ENCODE measurements around the gene GNG7.

GNG7 gene

GRCh38 chr19:2536461-2536860 is 166.0 kb downstream of the GNG7 start:
- peaks cover 13% of the 10 kb centered on the region for H3K4me1 ChIP-seq (ENCODE audit: low read length)
- H3K9me3 ChIP-seq (ENCODE audit: insufficient read depth, low read length): no peaks in the 10 kb centered on the region
- no peak overlapping the region for H3K9ac ChIP-seq (ENCODE audit: low read length)
- no peak overlapping the region for H2AFZ ChIP-seq (ENCODE audit: low read depth, low read length)
- H3K4me2 ChIP-seq (ENCODE audit: low read length): no peak overlapping the region
- H3K27me3 ChIP-seq (ENCODE audit: low read depth, low read length): 0 out of 2 replicates have a peak, but pooled peaks cover 3% of the 10 kb centered on the region
- H3K27ac ChIP-seq (ENCODE audit: low read length): no peak overlapping the region
- no peaks in the 10 kb centered on the region for H3K36me3 ChIP-seq (replicated peaks; ENCODE audit: low read depth, low read length)
- no peaks in the 10 kb centered on the region for H4K20me1 ChIP-seq (ENCODE audit: insufficient read depth, low read length)
- H3K79me2 ChIP-seq (ENCODE audit: low read length): no peaks in the 10 kb centered on the region
- H3K4me3 ChIP-seq (ENCODE audit: low read length): no peak overlapping the region
- TF ChIP-seq EZH2phosphoT487 (IDR thresholded peaks at IDR 0.05; ENCODE audit: low read depth) (no peak), CTCF (IDR thresholded peaks at IDR 0.05; ENCODE audit: low read depth, low read length) (no peak)

GRCh38 chr19:2534423-2535013 is 168.0 kb downstream of the GNG7 start:
- Histone ChIP-seq H3K4me3 (ENCODE audit: low read length) (no peak overlapping the region), H4K20me1 (ENCODE audit: insufficient read depth, low read length) (no peaks in the 10 kb centered on the region), H3K36me3 (replicated peaks; ENCODE audit: low read depth, low read length) (no peaks in the 10 kb centered on the region), H2AFZ (ENCODE audit: low read depth, low read length) (no peak overlapping the region), H3K27me3 (ENCODE audit: low read depth, low read length) (0 out of 2 replicates have a peak, but pooled peaks cover 3% of the 10 kb centered on the region), H3K4me2 (ENCODE audit: low read length) (no peak overlapping the region), H3K79me2 (ENCODE audit: low read length) (no peaks in the 10 kb centered on the region), H3K9me3 (ENCODE audit: insufficient read depth, low read length) (no peaks in the 10 kb centered on the region), H3K27ac (ENCODE audit: low read length) (no peak overlapping the region), H3K9ac (ENCODE audit: low read length) (no peak overlapping the region), H3K4me1 (ENCODE audit: low read length) (peaks cover 13% of the 10 kb centered on the region)
- TF ChIP-seq EZH2phosphoT487 (IDR thresholded peaks at IDR 0.05; ENCODE audit: low read depth): no peak
- no peak for TF ChIP-seq CTCF (IDR thresholded peaks at IDR 0.05; ENCODE audit: low read depth, low read length)

- H3K4me2 ChIP-seq (ENCODE audit: low read length): no peak overlapping the region
- H3K9ac ChIP-seq (ENCODE audit: low read length): no peak overlapping the region
- no peak overlapping the region for H3K27ac ChIP-seq (ENCODE audit: low read length)
- no peak overlapping the region for H3K4me3 ChIP-seq (ENCODE audit: low read length)
- H3K79me2 ChIP-seq (ENCODE audit: low read length): no peaks in the 10 kb centered on the region
- peaks cover 13% of the 10 kb centered on the region for H3K4me1 ChIP-seq (ENCODE audit: low read length)
- TF ChIP-seq EZH2phosphoT487 (IDR thresholded peaks at IDR 0.05; ENCODE audit: low read depth): no peak
- TF ChIP-seq CTCF (IDR thresholded peaks at IDR 0.05; ENCODE audit: low read depth, low read length): no peak
- H3K36me3 ChIP-seq (replicated peaks; ENCODE audit: low read depth, low read length): no peaks in the 10 kb centered on the region
- 0 out of 2 replicates have a peak, but pooled peaks cover 3% of the 10 kb centered on the region for H3K27me3 ChIP-seq (ENCODE audit: low read depth, low read length)
- no peak overlapping the region for H2AFZ ChIP-seq (ENCODE audit: low read depth, low read length)
- no peaks in the 10 kb centered on the region for H4K20me1 ChIP-seq (ENCODE audit: insufficient read depth, low read length)
- H3K9me3 ChIP-seq (ENCODE audit: insufficient read depth, low read length): no peaks in the 10 kb centered on the region
Observed at GRCh38 chr19:2533686-2534422, 168.6 kb downstream of the GNG7 start.

GRCh38 chr19:2533072-2533425 is 169.4 kb downstream of the GNG7 start:
- TF ChIP-seq CTCF (IDR thresholded peaks at IDR 0.05; ENCODE audit: low read depth, low read length) (no peak), EZH2phosphoT487 (IDR thresholded peaks at IDR 0.05; ENCODE audit: low read depth) (no peak)
- H3K4me3 ChIP-seq (ENCODE audit: low read length): no peak overlapping the region
- no peak overlapping the region for H3K4me2 ChIP-seq (ENCODE audit: low read length)
- H3K4me1 ChIP-seq (ENCODE audit: low read length): peaks cover 13% of the 10 kb centered on the region
- H2AFZ ChIP-seq (ENCODE audit: low read depth, low read length): no peak overlapping the region
- H4K20me1 ChIP-seq (ENCODE audit: insufficient read depth, low read length): no peaks in the 10 kb centered on the region
- no peaks in the 10 kb centered on the region for H3K9me3 ChIP-seq (ENCODE audit: insufficient read depth, low read length)
- H3K79me2 ChIP-seq (ENCODE audit: low read length): no peaks in the 10 kb centered on the region
- H3K9ac ChIP-seq (ENCODE audit: low read length): no peak overlapping the region
- H3K27ac ChIP-seq (ENCODE audit: low read length): no peak overlapping the region
- H3K27me3 ChIP-seq (ENCODE audit: low read depth, low read length): 0 out of 2 replicates have a peak, but pooled peaks cover 3% of the 10 kb centered on the region
- no peaks in the 10 kb centered on the region for H3K36me3 ChIP-seq (replicated peaks; ENCODE audit: low read depth, low read length)
